Measurements from ENCODE around the gene EFCAB5.
"Not testable (repeated sequence)": the region's sequence is repeated elsewhere in the genome, so short reads cannot be mapped to it uniquely, and the experiment has no call there.

EFCAB5 gene

GRCh38 chr17:30134551-30134950 is 193.1 kb downstream of the EFCAB5 start:
- Histone ChIP-seq H3K36me3 (ENCODE audit: control insufficient read depth in 1 of 2, insufficient read depth in 2 of 2, low read length in 2 of 2) (peaks cover 3% of the 10 kb centered on the region in 2 donors), H3K4me3 (ENCODE audit: low read depth in 1 of 2, low read length in 2 of 2) (no peak overlapping the region), H3K27me3 (ENCODE audit: low read depth, low read length) (no peaks in the 10 kb centered on the region), H3K27ac (ENCODE audit: low read length) (no peak overlapping the region), H3K9me3 (ENCODE audit: control insufficient read depth in 1 of 2, low read length in 2 of 2) (no peaks in the 10 kb centered on the region), H3K4me1 (ENCODE audit: control insufficient read depth in 1 of 2, insufficient read depth in 2 of 2, low read length in 2 of 2) (peaks cover 0 to 4% of the 10 kb centered on the region in 2 donors)

DNA sequence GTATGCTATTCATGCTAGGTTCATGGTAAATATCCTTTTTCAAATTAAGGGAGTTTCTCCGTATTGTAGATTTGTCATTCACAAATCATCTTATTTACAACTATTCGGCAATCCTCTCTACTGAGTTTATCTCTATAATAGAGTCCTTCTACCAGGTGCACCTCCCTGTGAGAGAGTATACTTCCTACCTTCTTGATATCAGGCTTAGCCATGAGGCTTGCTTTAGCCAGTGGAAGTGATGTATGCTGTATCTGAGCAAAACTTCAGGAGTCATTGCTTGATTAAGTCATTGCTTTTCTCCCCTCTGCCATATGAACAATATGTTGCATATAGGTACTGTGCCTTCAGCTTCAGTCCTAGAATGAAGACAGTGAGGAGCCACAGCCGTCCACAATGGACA is 195.7 kb downstream of the EFCAB5 start:
- Histone ChIP-seq H3K27me3 (ENCODE audit: low read depth, low read length) (no peaks in the 10 kb centered on the region), H3K36me3 (ENCODE audit: control insufficient read depth in 1 of 2, insufficient read depth in 2 of 2, low read length in 2 of 2) (peaks cover 3% of the 10 kb centered on the region in 2 donors), H3K27ac (ENCODE audit: low read length) (no peak overlapping the region), H3K4me3 (ENCODE audit: low read depth in 1 of 2, low read length in 2 of 2) (no peak overlapping the region), H3K4me1 (ENCODE audit: control insufficient read depth in 1 of 2, insufficient read depth in 2 of 2, low read length in 2 of 2) (peaks cover 0 to 4% of the 10 kb centered on the region in 2 donors), H3K9me3 (ENCODE audit: control insufficient read depth in 1 of 2, low read length in 2 of 2) (no peaks in the 10 kb centered on the region)

- not testable (repeated sequence) for H3K4me3 ChIP-seq (ENCODE audit: low read depth in 1 of 2, low read length in 2 of 2); H3K27me3 ChIP-seq (ENCODE audit: low read depth, low read length); H3K4me1 ChIP-seq (ENCODE audit: control insufficient read depth in 1 of 2, insufficient read depth in 2 of 2, low read length in 2 of 2); H3K36me3 ChIP-seq (ENCODE audit: control insufficient read depth in 1 of 2, insufficient read depth in 2 of 2, low read length in 2 of 2); H3K9me3 ChIP-seq (ENCODE audit: control insufficient read depth in 1 of 2, low read length in 2 of 2); H3K27ac ChIP-seq (ENCODE audit: low read length)
Observed at GRCh38 chr17:30147860-30148259, 206.4 kb downstream of the EFCAB5 start.

DNA sequence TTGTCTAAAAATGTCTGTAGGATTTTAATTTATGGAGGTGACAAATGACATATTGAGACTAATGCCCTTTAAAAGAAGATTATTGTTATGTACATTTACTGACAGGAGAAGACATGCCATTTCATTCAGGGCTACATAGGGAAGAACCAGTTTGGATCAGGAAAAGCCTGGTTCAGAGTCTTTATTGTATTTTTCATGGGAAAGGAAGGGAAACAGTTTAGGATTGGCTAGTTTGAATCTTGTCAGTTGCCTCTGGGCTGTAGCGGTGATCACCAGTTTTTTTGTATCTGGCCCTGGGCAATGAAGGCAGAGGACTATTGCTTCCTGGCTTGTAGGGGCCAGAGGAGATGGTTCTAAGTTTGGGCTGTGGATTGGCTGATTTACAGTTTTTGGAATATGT is 206.9 kb downstream of the EFCAB5 start:
- Histone ChIP-seq H3K9me3 (ENCODE audit: control insufficient read depth in 1 of 2, low read length in 2 of 2) (no peaks in the 10 kb centered on the region), H3K36me3 (ENCODE audit: control insufficient read depth in 1 of 2, insufficient read depth in 2 of 2, low read length in 2 of 2) (no peaks in the 10 kb centered on the region), H3K27me3 (ENCODE audit: low read depth, low read length) (no peaks in the 10 kb centered on the region), H3K4me1 (ENCODE audit: control insufficient read depth in 1 of 2, insufficient read depth in 2 of 2, low read length in 2 of 2) (no peaks in the 10 kb centered on the region), H3K27ac (ENCODE audit: low read length) (no peak overlapping the region), H3K4me3 (ENCODE audit: low read depth in 1 of 2, low read length in 2 of 2) (no peak overlapping the region)

DNA sequence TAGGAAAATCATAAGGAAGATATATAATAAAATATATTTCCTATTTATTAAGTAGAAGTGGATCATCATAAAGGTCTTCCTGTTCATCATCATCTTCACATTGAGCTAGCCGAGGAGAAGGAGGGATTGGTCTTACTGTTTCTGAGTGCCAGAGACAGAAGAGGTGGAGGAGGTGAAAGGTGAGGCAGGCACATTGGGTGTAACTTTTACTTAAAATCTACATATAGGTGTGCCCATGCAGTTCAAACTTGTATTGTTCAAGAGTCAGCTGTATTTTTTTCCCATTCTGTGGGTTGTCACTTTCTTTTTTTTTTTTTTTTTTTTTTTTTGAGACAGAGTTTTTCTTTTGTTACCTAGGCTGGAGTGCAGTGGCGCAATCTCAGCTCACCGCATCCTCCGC is 210.0 kb downstream of the EFCAB5 start:
- H3K36me3 ChIP-seq (ENCODE audit: control insufficient read depth in 1 of 2, insufficient read depth in 2 of 2, low read length in 2 of 2), result no peaks in the 10 kb centered on the region
- no peak overlapping the region for H3K27ac ChIP-seq (ENCODE audit: low read length)
- no peaks in the 10 kb centered on the region for H3K9me3 ChIP-seq (ENCODE audit: control insufficient read depth in 1 of 2, low read length in 2 of 2)
- H3K27me3 ChIP-seq (ENCODE audit: low read depth, low read length), result no peaks in the 10 kb centered on the region
- H3K4me3 ChIP-seq (ENCODE audit: low read depth in 1 of 2, low read length in 2 of 2), result no peak overlapping the region
- H3K4me1 ChIP-seq (ENCODE audit: control insufficient read depth in 1 of 2, insufficient read depth in 2 of 2, low read length in 2 of 2), result no peaks in the 10 kb centered on the region

- H3K36me3 ChIP-seq (ENCODE audit: control insufficient read depth in 1 of 2, insufficient read depth in 2 of 2, low read length in 2 of 2), result peaks cover 0 to 4% of the 10 kb centered on the region in 2 donors
- H3K27me3 ChIP-seq (ENCODE audit: low read depth, low read length), result no peaks in the 10 kb centered on the region
- no peak overlapping the region for H3K4me3 ChIP-seq (ENCODE audit: low read depth in 1 of 2, low read length in 2 of 2)
- H3K4me1 ChIP-seq (ENCODE audit: control insufficient read depth in 1 of 2, insufficient read depth in 2 of 2, low read length in 2 of 2), result no peaks in the 10 kb centered on the region
- no peaks in the 10 kb centered on the region for H3K9me3 ChIP-seq (ENCODE audit: control insufficient read depth in 1 of 2, low read length in 2 of 2)
- no peak overlapping the region for H3K27ac ChIP-seq (ENCODE audit: low read length)
Observed at GRCh38 chr17:30153463-30153862, 212.0 kb downstream of the EFCAB5 start.

DNA sequence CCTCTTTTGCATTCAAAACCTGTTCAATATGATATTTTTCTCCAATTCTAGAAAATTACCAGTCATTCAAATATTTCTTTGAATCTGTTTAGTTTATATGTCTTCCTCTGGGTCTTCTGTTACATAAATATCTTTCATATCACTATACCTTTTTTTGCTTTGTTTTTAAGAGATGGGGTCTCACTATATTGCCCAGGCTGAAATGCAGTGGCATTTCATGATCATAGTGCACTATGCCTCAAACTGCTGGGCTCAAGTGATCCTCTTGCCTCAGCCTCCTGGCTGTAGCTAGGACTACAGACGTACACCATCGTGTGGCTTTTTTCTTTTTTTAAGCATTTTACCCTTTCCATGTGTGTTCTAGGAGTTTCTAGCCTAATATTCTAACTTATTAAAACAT is 214.0 kb downstream of the EFCAB5 start:
- Histone ChIP-seq H3K4me3 (ENCODE audit: low read depth in 1 of 2, low read length in 2 of 2) (no peak overlapping the region), H3K4me1 (ENCODE audit: control insufficient read depth in 1 of 2, insufficient read depth in 2 of 2, low read length in 2 of 2) (peaks cover 0 to under 1% of the 10 kb centered on the region in 2 donors), H3K9me3 (ENCODE audit: control insufficient read depth in 1 of 2, low read length in 2 of 2) (peaks cover 0 to 3% of the 10 kb centered on the region in 2 donors), H3K36me3 (ENCODE audit: control insufficient read depth in 1 of 2, insufficient read depth in 2 of 2, low read length in 2 of 2) (peaks cover 0 to 13% of the 10 kb centered on the region in 2 donors), H3K27me3 (ENCODE audit: low read depth, low read length) (no peaks in the 10 kb centered on the region), H3K27ac (ENCODE audit: low read length) (no peak overlapping the region)

Data from muscle layer of duodenum (tissue), 2 donors.